Heart left ventricle (tissue), 16 donors: Measurements from ENCODE around the gene ABCD1. TPM values are rescaled to one million over a fixed set of nuclear protein-coding genes. Genes with fewer than 3 reads are reported as not detected.

Experiments
- ATAC-seq, 4 donors: fragments of 200-7000 bp; cut with Tn5 transposase; one replicate each; pipeline ENCODE4 v1.9.1; 2020 to 2022; ENCODE audit warnings: moderate library complexity in 4 of 4, mild to moderate bottlenecking in 3 of 4, moderate number of reproducible peaks in 1 of 4
- DNase-seq, 5 donors: peaks; one replicate each; pipeline ENCODE4 v3.0.0-alpha.2; 2020
- H3K27ac ChIP-seq, 12 donors: fragments of 200-600 bp; sonication (generic) in 4 of 12; one replicate each; pipeline versions ENCODE4 v1.5.0 to v1.8.0; 2016 to 2022; ENCODE audit warnings: mild to moderate bottlenecking in 2 of 12
- H3K27me3 ChIP-seq, 9 donors: fragments of 200-600 bp; sonication (generic) in 2 of 9; one replicate each; pipeline versions ENCODE4 v1.5.1 to v1.8.0; 2016 to 2022; ENCODE audit warnings: mild to moderate bottlenecking in 3 of 9
- H3K36me3 ChIP-seq, 9 donors: fragments of 200-600 bp; sonication (generic) in 2 of 9; one replicate each; pipeline versions ENCODE4 v1.5.0 to v1.8.0; 2018 to 2022; ENCODE audit warnings: mild to moderate bottlenecking in 2 of 9
- H3K4me1 ChIP-seq, 12 donors: fragments of 200-600 bp; sonication (generic) in 4 of 12; one replicate each; pipeline versions ENCODE4 v1.5.0 to v1.8.0; 2016 to 2022; ENCODE audit warnings: mild to moderate bottlenecking in 3 of 12
- H3K4me3 ChIP-seq, 12 donors: fragments of 200-600 bp; sonication (generic) in 4 of 12; one replicate each; pipeline versions ENCODE4 v1.5.0 to v1.8.0; 2017 to 2022; ENCODE audit warnings: mild to moderate bottlenecking in 9 of 12, moderate library complexity in 4 of 12
- H3K9me3 ChIP-seq, 12 donors: fragments of 200-600 bp; sonication (generic) in 4 of 12; one replicate each; pipeline versions ENCODE4 v1.5.0 to v1.8.0; 2016 to 2022; ENCODE audit warnings: mild to moderate bottlenecking in 1 of 12
- CTCF ChIP-seq, 12 donors: fragments of 200-600 bp; sonication (generic) in 4 of 12; IDR thresholded peaks; one replicate each; pipeline versions ENCODE4 v1.5.0 to v1.8.0; 2018 to 2022; ENCODE audit warnings: antibody characterized with exemption in 12 of 12, mild to moderate bottlenecking in 5 of 12
- POLR2A ChIP-seq, 2 donors: fragments of 450-650 bp; IDR thresholded peaks; one replicate each; pipeline ENCODE4 v1.6.1; 2017; ENCODE audit warnings: antibody characterized with exemption in 2 of 2, mild to moderate bottlenecking in 2 of 2, moderate library complexity in 2 of 2
- WGBS, 4 donors: extraction: QIAGEN DNeasy Blood & Tissue Kit in 2 of 4; methylation state at CpG; one replicate each; pipeline versions ENCODE4 v1.1.5 to v1.1.7; 2013 to 2018; 5-methylcytosine and 5-hydroxymethylcytosine counted together
- intact Hi-C, 10 donors: fragments of 100-400 bp; cut with DNase I; formaldehyde crosslinking; loops; one replicate each; pipeline versions ENCODE4 v1.11.1 to v1.14.2; 2022
- polyA plus RNA-seq, 2 donors: library from polyadenylated mRNA; stranded (reverse); fragments of 200-250 nt; gene quantifications; one replicate each; pipeline ENCODE4 v1.2.3, GENCODE V29; 2013
- total RNA-seq, 9 donors: library from RNA; depleted of rRNA in 2 of 9; stranded (reverse); fragments of >200 nt in 2 of 9; fragmentation: NEBNext Ultra II Directional in 3 of 9; extraction: Animal tissue kit (Norgen Biotek cat#: 25700) in 3 of 9; gene quantifications; one replicate each; pipeline versions ENCODE4 v1.1.0 to v1.2.4, GENCODE V29; 2016 to 2023
- donor health status: ischemic (EF 13 %, LVEDD 7.1; RV severe dilation, severe dysfunction).
- donor health status: healthy with polysubstance abuse.
- donor health status: DM: no; HTN: yes; CAD: no.
- donor health status: DM: no; HTN: no; CAD: no.
- donor health status: ischemic (EF 25% LVEDD 6.9; RV normal size, moderate dysfunction).
- donor health status: ischemic (EF 25% LVEDD 5.7; RV mildly dilated, moderate dysfunction).
- donor health status: healthy.
- donor health status: DM: yes; HTN: yes; CAD: no.
- donor health status: ischemic (EF 35%, LVEDD 5.7; RV mildly dilated, moderate dysfunction).
- donor health status: nonischemic (EF 11% LVEDD 7.7; RV severe dilation, severe dysfunction).
- donor health status: DM: yes; HTN: yes; CAD: no.
- donor health status: PGD.
- donor health status: ischemic (EF 29% LVEDD 5.4; RV normal size, mild dysfunction).
- donor health status: nonischemic (EF 23%, LVEDD 6.1; RV moderate dilation, normal function).

Gene ABCD1
- total and polyA plus RNA-seq, 11 donors, result 12.9 to 25.6 (median 15.6) TPM

GRCh38 chrX:153726286-153727122 is 1.8 kb downstream of the ABCD1 start:
- TF ChIP-seq CTCF (IDR thresholded peaks at IDR 0.05) (no peak), POLR2A (IDR thresholded peaks at IDR 0.05) (no peak)
- Histone ChIP-seq H3K9me3 (peaks cover 0 to 10% (median 0%) of the 10 kb centered on the region in 12 donors), H3K36me3 (peaks cover 0 to 20% (median 0%) of the 10 kb centered on the region in 9 donors), H3K4me1 (peaks cover 3 to 56% (median 41%) of the 10 kb centered on the region in 12 donors), H3K27ac (peak overlapping the region; percentile 65 to 94 (median 90)), H3K27me3 (peaks cover 0 to 6% (median 0%) of the 10 kb centered on the region in 9 donors), H3K4me3 (peak overlapping the region in 9 of 12 donors; percentile 24 to 71 (median 30))
- 5 to 51% (median 26%) methylated on average over 15 to 35 of the region's 35 CpGs for WGBS, 4 donors
- DNase-seq (peak; percentile 67 to 82 (median 68)), ATAC-seq (peak; percentile 16 to 41 (median 25))
- intact Hi-C loops, result loop anchor here in 1 of 10 donors (10.0 kb wide), 1 partner anchor 198 kb away; the partner anchor contains the start of gene ARHGAP4

GRCh38 chrX:153727123-153727931 is 2.7 kb downstream of the ABCD1 start:
- Histone ChIP-seq H3K9me3 (peaks cover 0 to 17% (median 0%) of the 10 kb centered on the region in 12 donors), H3K27ac (peak overlapping the region; percentile 65 to 94 (median 90)), H3K4me3 (peak overlapping the region in 8 of 12 donors; percentile 24 to 71 (median 31)), H3K36me3 (peaks cover 0 to 15% (median 2%) of the 10 kb centered on the region in 9 donors), H3K4me1 (peaks cover 3 to 49% (median 38%) of the 10 kb centered on the region in 12 donors), H3K27me3 (peaks cover 0 to 6% (median 0%) of the 10 kb centered on the region in 9 donors)
- ATAC-seq, result peak; percentile 9 to 59 (median 32)
- WGBS, 4 donors, result 22 to 54% (median 37%) methylated on average over 20 to 23 of the region's 23 CpGs
- TF ChIP-seq CTCF (IDR thresholded peaks at IDR 0.05) (no peak), POLR2A (IDR thresholded peaks at IDR 0.05) (no peak)
- DNase-seq, result peak; percentile 58 to 80 (median 73)
- intact Hi-C loops, result loop anchor here in 1 of 10 donors (10.0 kb wide), 1 partner anchor 197 kb away; the partner anchor contains the start of gene ARHGAP4

GRCh38 chrX:153728095-153728494 is 3.4 kb downstream of the ABCD1 start:
- peaks cover 0 to 13% (median 0%) of the 10 kb centered on the region in 9 donors for H3K36me3 ChIP-seq
- no peak for DNase-seq
- no peak for TF ChIP-seq CTCF (IDR thresholded peaks at IDR 0.05)
- peak overlapping the region in 7 of 12 donors; percentile 38 to 94 (median 91) for H3K27ac ChIP-seq
- peaks cover 0 to 6% (median 0%) of the 10 kb centered on the region in 9 donors for H3K27me3 ChIP-seq
- no peak overlapping the region for H3K4me3 ChIP-seq
- H3K4me1 ChIP-seq, result peaks cover 3 to 42% (median 31%) of the 10 kb centered on the region in 12 donors
- intact Hi-C loops, result loop anchor here in 1 of 10 donors (10.0 kb wide), 1 partner anchor 197 kb away; the partner anchor contains the start of gene ARHGAP4
- WGBS, 4 donors, result 77 to 85% (median 79%) methylated on average over 6 of the region's 6 CpGs
- ATAC-seq, result no peak
- peaks cover 0 to 17% (median 0%) of the 10 kb centered on the region in 12 donors for H3K9me3 ChIP-seq
